ENCODE measurements around the gene COL25A1.

GRCh38 chr4:108774809-108775530 lies 527.5 kb downstream of the COL25A1 start:
- TF ChIP-seq, protein P1, sequence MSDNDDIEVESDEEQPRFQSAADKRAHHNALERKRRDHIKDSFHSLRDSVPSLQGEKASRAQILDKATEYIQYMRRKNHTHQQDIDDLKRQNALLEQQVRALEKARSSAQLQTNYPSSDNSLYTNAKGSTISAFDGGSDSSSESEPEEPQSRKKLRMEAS (IDR thresholded peaks at IDR 0.05; ENCODE audit: insufficient read depth, insufficient read length), result no peak
- no peak for TF ChIP-seq EZH2 (IDR thresholded peaks at IDR 0.05; ENCODE audit: borderline replicate concordance, low read depth, low read length, severe bottlenecking)
- peak in 1 of 2 donors; percentile 4 for TF ChIP-seq CTCF (IDR thresholded peaks at IDR 0.05; ENCODE audit: extremely low read depth in 1 of 2, insufficient read depth in 1 of 2, low read depth in 1 of 2, low read length in 2 of 2)
- no peak for TF ChIP-seq FOS (IDR thresholded peaks at IDR 0.05; ENCODE audit: borderline replicate concordance, insufficient read depth, low read length)
- TF ChIP-seq POLR2A (IDR thresholded peaks at IDR 0.05; ENCODE audit: low read depth, low read length), result no peak
- no peak for TF ChIP-seq POLR2AphosphoS5 (IDR thresholded peaks at IDR 0.05; ENCODE audit: insufficient read depth, low read depth, low read length)
- no peak for TF ChIP-seq GATA2 (IDR thresholded peaks at IDR 0.05; ENCODE audit: insufficient read depth, insufficient read length, low read depth, low read length)
- no peak for TF ChIP-seq MYC (IDR thresholded peaks at IDR 0.05; ENCODE audit: low read depth, low read length)
- no peak for TF ChIP-seq JUN (IDR thresholded peaks at IDR 0.05; ENCODE audit: borderline replicate concordance, insufficient read depth, insufficient read length, low read depth)
